Progenitor cell of endocrine pancreas (in vitro differentiated cells): ENCODE measurements around the gene SLC6A2. TPM values are rescaled to one million over a fixed set of nuclear protein-coding genes. Genes with fewer than 3 reads are reported as not detected.
"Not testable (repeated sequence)": the region's sequence is repeated elsewhere in the genome, so short reads cannot be mapped to it uniquely, and the experiment has no call there.

Source experiments
- DNase-seq: peaks from one replicate; pipeline ENCODE4 v3.0.0; 2021; ENCODE audit warnings: low spot score; ENCODE audit not compliant: unreplicated experiment
- H3K27ac Mint-ChIP-seq: 2 replicates; pipeline ENCODE4 v1.8.0; 2021; ENCODE audit warnings: mild to moderate bottlenecking, moderate library complexity, mixed read lengths
- H3K27me3 Mint-ChIP-seq: 2 replicates; pipeline ENCODE4 v1.8.0; 2021; ENCODE audit warnings: mixed read lengths
- H3K36me3 Mint-ChIP-seq: 2 replicates; pipeline ENCODE4 v1.8.0; 2022; ENCODE audit warnings: mixed read lengths; ENCODE audit not compliant: insufficient read depth
- H3K4me1 Mint-ChIP-seq: 2 replicates; pipeline ENCODE4 v1.8.0; 2021; ENCODE audit warnings: low read depth, mixed read lengths
- H3K4me3 Mint-ChIP-seq: 2 replicates; pipeline ENCODE4 v1.8.0; 2021; ENCODE audit warnings: low read depth, mild to moderate bottlenecking, moderate library complexity, mixed read lengths
- H3K9me3 Mint-ChIP-seq: 2 replicates; pipeline ENCODE4 v1.8.0; 2021; ENCODE audit warnings: low read depth, mixed read lengths
- CTCF ChIP-seq: fragments of 200-600 bp; sonication (generic); IDR thresholded peaks from one replicate; pipeline ENCODE4 v1.5.0; 2021; ENCODE audit warnings: antibody characterized with exemption, mild to moderate bottlenecking; ENCODE audit not compliant: unreplicated experiment
- total RNA-seq: library from RNA; stranded (reverse); gene quantifications from 2 replicates; pipeline ENCODE4 v1.2.1, GENCODE V29; 2021

SLC6A2 gene
- total RNA-seq, 1 donor from 2014 or later = not detected

GRCh38 chr16:55736671-55737070 is 80.9 kb downstream of the SLC6A2 start:
- Mint-ChIP-seq H3K27ac (no peak overlapping the region), H3K9me3 (no peaks in the 10 kb centered on the region), H3K4me3 (no peak overlapping the region), H3K4me1 (peaks cover 4% of the 10 kb centered on the region), H3K27me3 (peaks cover 62% of the 10 kb centered on the region), H3K36me3 (no peaks in the 10 kb centered on the region)
- no peak for TF ChIP-seq CTCF
- no peak for DNase-seq

GRCh38 chr16:55737318-55737717 is 81.5 kb downstream of the SLC6A2 start:
- no peak overlapping the region for H3K4me3 Mint-ChIP-seq
- peaks cover 4% of the 10 kb centered on the region for H3K4me1 Mint-ChIP-seq
- peaks cover 60% of the 10 kb centered on the region for H3K27me3 Mint-ChIP-seq
- H3K27ac Mint-ChIP-seq = no peak overlapping the region
- TF ChIP-seq CTCF = no peak
- DNase-seq = no peak
- no peaks in the 10 kb centered on the region for H3K9me3 Mint-ChIP-seq
- no peaks in the 10 kb centered on the region for H3K36me3 Mint-ChIP-seq

GRCh38 chr16:55737966-55738365 is 82.2 kb downstream of the SLC6A2 start:
- Mint-ChIP-seq H3K36me3 (no peaks in the 10 kb centered on the region), H3K4me1 (peaks cover 4% of the 10 kb centered on the region), H3K27ac (no peak overlapping the region), H3K27me3 (peaks cover 62% of the 10 kb centered on the region), H3K9me3 (no peaks in the 10 kb centered on the region), H3K4me3 (no peak overlapping the region)
- no peak for TF ChIP-seq CTCF
- DNase-seq = no peak

- Mint-ChIP-seq H3K4me3 (no peak overlapping the region), H3K27me3 (peaks cover 39% of the 10 kb centered on the region)
- TF ChIP-seq CTCF = no peak
These were observed 90.3 kb downstream of the SLC6A2 start for GRCh38 chr16:55746081-55746480.

GRCh38 chr16:55747785-55748184 is 92.0 kb downstream of the SLC6A2 start:
- TF ChIP-seq CTCF = no peak
- H3K4me3 Mint-ChIP-seq = no peak overlapping the region
- no peak for DNase-seq
- peaks cover 33% of the 10 kb centered on the region for H3K27me3 Mint-ChIP-seq
- no peaks in the 10 kb centered on the region for H3K9me3 Mint-ChIP-seq
- no peaks in the 10 kb centered on the region for H3K4me1 Mint-ChIP-seq
- H3K36me3 Mint-ChIP-seq = no peaks in the 10 kb centered on the region
- no peak overlapping the region for H3K27ac Mint-ChIP-seq

More at GRCh38 chr16:55746081-55746480, 90.3 kb downstream of the SLC6A2 start:
- no peaks in the 10 kb centered on the region for H3K9me3 Mint-ChIP-seq
- no peaks in the 10 kb centered on the region for H3K36me3 Mint-ChIP-seq
- DNase-seq = no peak
- no peaks in the 10 kb centered on the region for H3K4me1 Mint-ChIP-seq
- H3K27ac Mint-ChIP-seq = no peak overlapping the region

- H3K36me3 Mint-ChIP-seq, H3K9me3 Mint-ChIP-seq, H3K4me3 Mint-ChIP-seq, H3K4me1 Mint-ChIP-seq, H3K27ac Mint-ChIP-seq, H3K27me3 Mint-ChIP-seq, DNase-seq: not testable (repeated sequence)
These were observed 96.8 kb downstream of the SLC6A2 start for GRCh38 chr16:55752465-55753144.

GRCh38 chr16:55753145-55753631 is 97.4 kb downstream of the SLC6A2 start:
- H3K9me3 Mint-ChIP-seq, H3K27ac Mint-ChIP-seq, H3K4me1 Mint-ChIP-seq, H3K36me3 Mint-ChIP-seq, DNase-seq, H3K4me3 Mint-ChIP-seq: not testable (repeated sequence)
- peaks cover 15% of the 10 kb centered on the region for H3K27me3 Mint-ChIP-seq
